GM23248 (cell line): ENCODE data around the gene COX6B2.

Experiments
- EZH2 ChIP-seq: fragments of 200-600 bp; sonication (generic); IDR thresholded peaks from 2 replicates; pipeline ENCODE4 v1.6.1; 2018; ENCODE audit warnings: antibody characterized with exemption, mild to moderate bottlenecking; ENCODE audit not compliant: insufficient read depth, poor library complexity, severe bottlenecking
- EZH2phosphoT487 ChIP-seq: fragments of 200-600 bp; sonication (generic); IDR thresholded peaks from 2 replicates; pipeline ENCODE4 v1.6.1; 2018; ENCODE audit warnings: antibody characterized with exemption, moderate library complexity, mild to moderate bottlenecking, low read depth; ENCODE audit not compliant: insufficient read depth

DNA sequence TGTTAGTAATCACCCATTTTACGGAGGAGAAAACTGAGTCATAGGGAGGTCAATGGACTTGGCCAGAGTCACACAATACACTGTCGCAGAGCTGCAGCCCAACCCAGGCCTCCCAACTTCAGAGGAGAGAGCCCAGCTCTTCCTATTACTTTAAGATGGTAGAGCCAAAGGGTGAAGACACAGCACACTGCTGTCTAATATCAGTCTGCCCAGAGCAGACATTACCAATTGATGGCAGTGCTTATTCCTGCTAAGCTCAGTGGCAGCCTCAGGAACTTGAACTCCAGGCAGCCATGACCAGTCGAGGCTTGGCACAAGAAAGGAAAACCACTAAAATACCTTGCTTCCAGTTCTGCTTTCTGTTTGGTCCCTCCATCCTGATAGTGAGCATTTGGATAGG lies 47.8 kb downstream of the COX6B2 start:
- TF ChIP-seq EZH2 (no peak), EZH2phosphoT487 (no peak)
